Naive thymus-derived CD4-positive, alpha-beta T cell (primary cell): ENCODE measurements around the gene SAPCD2. TPM values are rescaled to one million over a fixed set of nuclear protein-coding genes. Genes with fewer than 3 reads are reported as not detected.
A peak's percentile ranks its signal among the peaks of the same experiment; 100 is the strongest.

Experiments
- ATAC-seq: fragments of 150-1000 bp; cut with Tn5 transposase; 2 replicates; pipeline ENCODE4 v1.10.0; 2021; ENCODE audit warnings: mild to moderate bottlenecking, moderate library complexity
- CTCF ChIA-PET: fragments of 350-600 bp; sonication (Branson Sonifier 250); formaldehyde crosslinking; loops from one replicate; lab custom pipeline; 2021; ENCODE audit warnings: antibody characterized with exemption; lab: Charles Lee
- POLR2A ChIA-PET: fragments of 350-600 bp; sonication (Branson Sonifier 250); formaldehyde crosslinking; loops from one replicate; lab custom pipeline; 2021; ENCODE audit warnings: antibody characterized with exemption, inconsistent platforms; lab: Charles Lee
- DNase-seq, 9 donors: peaks; one replicate each; pipeline versions ENCODE4 v3.0.0 to v3.0.0-alpha.2; 2020 to 2022; ENCODE audit warnings: mixed read lengths in 1 of 9
- H3K27ac ChIP-seq: one replicate; pipeline ENCODE4 v1.7.0; 2013; ENCODE audit warnings: mild to moderate bottlenecking, low read depth, low read length, moderate library complexity
- H3K27me3 ChIP-seq, 2 donors: one replicate each; pipeline ENCODE4 v1.7.0; 2013; ENCODE audit warnings: low read length in 2 of 2, mild to moderate bottlenecking in 2 of 2, moderate library complexity in 2 of 2; ENCODE audit not compliant: control insufficient read depth in 2 of 2, insufficient read depth in 2 of 2
- H3K36me3 ChIP-seq, 3 experiments: 1 replicate in 2 of 3; 2 replicates in 1 of 3; pipeline ENCODE4 v1.7.0; 2013; ENCODE audit warnings: low read length in 3 of 3, mild to moderate bottlenecking in 3 of 3, moderate library complexity in 1 of 3; ENCODE audit not compliant: insufficient read depth in 3 of 3, control insufficient read depth in 2 of 3
- H3K4me1 ChIP-seq, 2 donors: one replicate each; pipeline ENCODE4 v1.7.0; 2013; ENCODE audit warnings: low read length in 2 of 2, mild to moderate bottlenecking in 2 of 2, moderate library complexity in 1 of 2; ENCODE audit not compliant: control insufficient read depth in 2 of 2, insufficient read depth in 2 of 2
- H3K4me3 ChIP-seq: 2 replicates; pipeline ENCODE4 v1.7.0; 2013; ENCODE audit warnings: mild to moderate bottlenecking, low read length
- H3K9me3 ChIP-seq, 3 experiments: 1 replicate in 2 of 3; 2 replicates in 1 of 3; pipeline ENCODE4 v1.7.0; 2013; ENCODE audit warnings: low read length in 3 of 3; ENCODE audit not compliant: control insufficient read depth in 2 of 3
- H3K27ac Mint-ChIP-seq, 9 donors: one replicate each; pipeline ENCODE4 v1.8.0; 2020 to 2022; ENCODE audit warnings: mixed read lengths in 9 of 9, mild to moderate bottlenecking in 8 of 9, moderate library complexity in 5 of 9, inconsistent platforms in 2 of 9
- H3K27me3 Mint-ChIP-seq, 5 donors: one replicate each; pipeline ENCODE4 v1.8.0; 2021 to 2022; ENCODE audit warnings: mixed read lengths in 5 of 5, mild to moderate bottlenecking in 1 of 5
- H3K36me3 Mint-ChIP-seq, 5 donors: one replicate each; pipeline ENCODE4 v1.8.0; 2020 to 2022; ENCODE audit warnings: mixed read lengths in 5 of 5, mild to moderate bottlenecking in 3 of 5, inconsistent platforms in 1 of 5
- H3K4me1 Mint-ChIP-seq, 7 donors: one replicate each; pipeline ENCODE4 v1.8.0; 2020 to 2022; ENCODE audit warnings: mixed read lengths in 7 of 7, mild to moderate bottlenecking in 3 of 7, inconsistent platforms in 1 of 7
- H3K4me3 Mint-ChIP-seq, 10 donors: one replicate each; pipeline ENCODE4 v1.8.0; 2020 to 2022; ENCODE audit warnings: mild to moderate bottlenecking in 10 of 10, mixed read lengths in 10 of 10, moderate library complexity in 6 of 10, inconsistent platforms in 2 of 10
- H3K9me3 Mint-ChIP-seq, 11 donors: one replicate each; pipeline ENCODE4 v1.8.0; 2020 to 2022; ENCODE audit warnings: mixed read lengths in 11 of 11, mild to moderate bottlenecking in 4 of 11, inconsistent platforms in 1 of 11, moderate library complexity in 1 of 11
- intact Hi-C, 2 donors: fragments of 100-400 bp; cut with micrococcal nuclease; formaldehyde crosslinking; loops; one replicate each; pipeline ENCODE4 v1.15.1; 2023
- polyA plus RNA-seq, 2 donors: library from polyadenylated mRNA; unstranded; fragments of 300-500 nt; fragmentation: Illumina TruSeq; gene quantifications; one replicate each; pipeline ENCODE4 v1.2.3, GENCODE V29; 2021
- total RNA-seq, 6 experiments: library from RNA in 5 of 6; stranded (reverse) in 5 of 6; gene quantifications; 1 replicate in 5 of 6; 2 replicates in 1 of 6; pipeline ENCODE4 v1.2.3 and lab custom pipeline; 2021 to 2026

The SAPCD2 gene
- total and polyA plus RNA-seq, 7 experiments from 2014 or later: 0.16 to 22.1 (median 0.47) TPM; not detected in 1

- intact Hi-C loops: no loop called here
- Histone ChIP-seq H3K4me3 (no peak overlapping the region), H3K9me3 (no peaks in the 10 kb centered on the region), H3K27me3 (no peaks in the 10 kb centered on the region), H3K4me1 (peaks cover 12 to 14% of the 10 kb centered on the region in 2 donors), H3K27ac (no peak overlapping the region), H3K36me3 (peaks cover 16 to 73% (median 25%) of the 10 kb centered on the region in 3 experiments)
- Mint-ChIP-seq H3K27ac (no peak overlapping the region), H3K4me1 (peaks cover 8 to 21% (median 17%) of the 10 kb centered on the region in 7 donors), H3K4me3 (no peak overlapping the region), H3K27me3 (no peaks in the 10 kb centered on the region), H3K36me3 (peaks cover 0 to 16% (median 7%) of the 10 kb centered on the region in 5 donors), H3K9me3 (peaks cover 0 to 2% (median 0%) of the 10 kb centered on the region in 11 donors)
- POLR2A ChIA-PET: interaction anchor here (0.7 kb wide), 1 partner anchor 9 kb away, joined by 4 read pairs; no protein-coding TSS in a partner anchor
- DNase-seq (no peak), ATAC-seq (no peak)
- CTCF ChIA-PET: no interaction called here
Measured at GRCh38 chr9:137099231-137099630, 28.9 kb upstream of the SAPCD2 start.

DNA sequence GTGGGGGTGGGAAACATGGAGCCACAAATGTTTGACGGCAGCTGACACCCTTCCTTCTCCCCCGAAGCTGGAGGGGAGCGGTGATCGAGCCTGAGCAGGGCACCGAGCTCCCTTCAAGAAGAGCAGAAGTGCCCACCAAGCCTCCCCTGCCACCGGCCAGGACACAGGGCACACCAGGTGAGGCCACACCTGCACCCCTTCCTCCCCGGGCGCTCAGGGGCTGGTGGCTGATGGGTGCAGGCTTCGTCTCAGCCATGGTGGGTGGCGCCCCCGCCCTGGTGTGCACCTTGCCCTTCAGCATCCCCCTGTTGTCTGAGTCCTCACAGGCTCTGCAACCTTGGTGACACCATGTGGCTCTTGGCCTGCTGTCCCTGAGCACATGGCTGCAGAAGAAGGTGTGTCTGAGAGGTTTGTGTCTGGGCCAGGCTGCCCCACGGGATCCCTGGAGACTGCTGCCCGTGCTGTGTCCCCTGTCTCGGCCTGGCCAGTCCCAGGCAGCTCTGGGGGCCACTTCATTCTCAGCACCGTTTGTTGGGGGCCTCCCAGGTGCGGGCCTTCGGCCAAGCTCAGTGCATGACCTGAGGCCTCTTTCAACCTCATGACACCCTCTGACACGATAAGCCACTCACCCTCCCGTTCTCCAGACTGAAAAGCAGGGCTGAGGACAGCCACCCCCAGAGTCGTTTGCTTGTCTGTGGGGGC is 27.6 kb upstream of the SAPCD2 start:
- ChIA-PET CTCF (no interaction called here), POLR2A (interaction anchor here (0.8 to 3.0 kb wide), 2 partner anchors 11 to 104 kb away, joined by 3 to 54 read pairs; partner anchors contain the start of gene MAN1B1)
- peaks cover 12 to 14% of the 10 kb centered on the region in 2 donors for H3K4me1 ChIP-seq
- Mint-ChIP-seq H3K27me3 (no peaks in the 10 kb centered on the region), H3K4me3 (no peak overlapping the region), H3K27ac (peak overlapping the region in 6 of 9 donors; percentile 23 to 95 (median 90)), H3K4me1 (peaks cover 9 to 23% (median 18%) of the 10 kb centered on the region in 7 donors), H3K36me3 (peaks cover 0 to 18% (median 8%) of the 10 kb centered on the region in 5 donors), H3K9me3 (no peaks in the 10 kb centered on the region)
- no peaks in the 10 kb centered on the region for H3K27me3 ChIP-seq
- DNase-seq (no peak), ATAC-seq (no peak)
- no peak overlapping the region for H3K4me3 ChIP-seq
- peak overlapping the region; percentile 79 for H3K27ac ChIP-seq
- intact Hi-C loops: no loop called here
- H3K9me3 ChIP-seq: no peaks in the 10 kb centered on the region
- H3K36me3 ChIP-seq: peaks cover 8 to 60% (median 14%) of the 10 kb centered on the region in 3 experiments

DNA sequence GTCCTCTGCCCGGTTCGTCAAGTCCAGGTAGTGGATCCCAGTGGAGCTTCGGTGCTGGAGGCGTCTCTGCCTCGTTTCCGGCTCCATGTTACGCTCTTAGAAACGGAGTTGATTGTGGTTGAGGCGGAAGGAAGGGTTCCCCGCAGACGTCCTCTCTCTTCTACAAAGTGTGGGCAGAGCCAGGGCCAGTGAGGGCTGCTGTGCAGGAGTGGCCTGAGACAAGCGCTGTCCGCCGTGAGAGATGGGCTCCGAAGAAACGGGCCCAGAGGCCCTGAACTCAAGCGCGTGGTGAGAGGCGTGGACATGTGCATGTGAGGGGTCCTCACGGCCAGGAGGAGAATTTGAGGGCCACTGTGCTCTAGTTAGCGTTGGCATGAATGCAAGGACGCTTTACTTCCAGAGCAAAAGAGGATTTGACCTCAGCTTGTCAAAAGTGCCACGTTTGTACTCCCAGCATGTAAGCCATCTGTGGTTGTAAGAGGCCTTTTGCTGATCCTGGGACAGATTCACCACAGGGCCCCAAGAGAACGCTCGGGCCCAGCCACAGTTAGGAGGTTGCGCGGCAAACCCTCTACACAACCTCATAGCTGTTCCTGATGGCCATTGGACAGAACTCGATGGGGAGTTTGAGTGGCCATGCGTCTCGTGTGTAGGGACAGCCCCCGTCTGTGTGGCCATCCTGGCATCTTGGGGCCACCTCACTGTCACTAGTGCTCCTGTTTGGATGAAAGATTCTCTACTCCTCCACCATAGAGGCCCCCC is 26.6 kb upstream of the SAPCD2 start:
- H3K4me1 Mint-ChIP-seq: peaks cover 9 to 25% (median 20%) of the 10 kb centered on the region in 7 donors
- Histone ChIP-seq H3K9me3 (no peaks in the 10 kb centered on the region), H3K27ac (peak overlapping the region; percentile 79), H3K4me3 (peak overlapping the region; percentile 63), H3K27me3 (no peaks in the 10 kb centered on the region), H3K36me3 (peaks cover 3 to 57% (median 6%) of the 10 kb centered on the region in 3 experiments), H3K4me1 (peaks cover 12 to 14% of the 10 kb centered on the region in 2 donors)
- POLR2A ChIA-PET: interaction anchor here (0.8 to 3.0 kb wide), 6 partner anchors 10 to 143 kb away, joined by 3 to 54 read pairs (median 9); partner anchors contain the start of genes MAN1B1 and TUBB4B
- H3K9me3 Mint-ChIP-seq: no peaks in the 10 kb centered on the region
- H3K27me3 Mint-ChIP-seq: no peaks in the 10 kb centered on the region
- intact Hi-C loops: no loop called here
- no peak for ATAC-seq
- DNase-seq: no peak
- peak overlapping the region; percentile 87 to 98 (median 95) for H3K27ac Mint-ChIP-seq
- peaks cover 5 to 24% (median 10%) of the 10 kb centered on the region in 5 donors for H3K36me3 Mint-ChIP-seq
- H3K4me3 Mint-ChIP-seq: peak overlapping the region in 6 of 10 donors; percentile 23 to 87 (median 80)
- CTCF ChIA-PET: interaction anchor here (1.1 to 1.6 kb wide), 3 partner anchors 29 to 141 kb away, joined by 3 to 10 read pairs (median 3); no protein-coding TSS in a partner anchor

DNA sequence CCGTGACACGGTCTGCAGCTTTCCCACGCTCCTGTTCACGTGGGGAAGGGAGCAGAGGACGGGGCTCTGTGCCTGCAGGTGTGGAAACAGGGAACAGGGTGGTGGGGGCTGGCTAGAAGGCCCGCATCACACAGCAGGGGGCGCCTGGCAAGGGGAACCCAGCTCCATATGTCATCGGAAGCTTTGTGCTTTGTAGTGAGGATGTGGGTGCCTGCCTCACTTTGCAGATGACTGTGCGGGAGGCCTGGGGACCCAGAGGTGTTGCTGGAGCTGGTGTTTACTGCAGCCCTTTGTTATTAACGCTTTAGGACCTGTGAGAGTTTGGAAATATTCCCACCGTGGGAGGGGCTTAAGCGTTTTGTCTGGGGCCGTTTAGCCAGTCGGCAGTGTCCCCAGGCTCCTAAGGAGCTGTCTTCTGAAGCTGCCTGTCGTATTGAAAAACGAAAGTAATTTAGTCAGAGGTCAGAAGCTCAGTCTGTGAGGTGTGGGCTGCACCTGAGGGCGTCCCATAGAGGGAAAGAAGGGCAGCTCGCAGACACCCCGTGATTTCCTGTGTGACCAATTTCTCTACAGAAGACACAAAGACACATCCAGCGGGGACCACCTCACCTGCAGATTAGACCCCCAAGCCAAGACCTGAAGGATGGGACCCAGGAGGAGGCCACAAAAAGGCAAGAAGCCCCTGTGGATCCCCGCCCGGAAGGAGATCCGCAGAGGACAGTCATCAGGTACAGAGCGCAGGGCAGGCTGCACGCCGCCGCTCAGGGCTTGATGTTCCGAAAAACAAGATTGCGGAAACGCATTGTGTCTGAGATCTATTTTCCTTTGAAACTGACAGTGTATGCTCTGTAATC is 25.5 kb upstream of the SAPCD2 start:
- ATAC-seq (peak; percentile 100), DNase-seq (peak; percentile 63 to 92 (median 89))
- peak overlapping the region; percentile 87 to 98 (median 95) for H3K27ac Mint-ChIP-seq
- intact Hi-C loops: loop anchor here (1.0 to 2.0 kb wide), 11 partner anchors 9 to 140 kb away; partner anchors contain the start of genes DPP7 (in 2 of the 2), ANAPC2 (in 1 of the 2), MAN1B1 (in 1 of the 2) and RNF224 (in 1 of the 2)
- H3K27me3 Mint-ChIP-seq: no peaks in the 10 kb centered on the region
- H3K4me3 Mint-ChIP-seq: peak overlapping the region; percentile 76 to 94 (median 86)
- H3K27ac ChIP-seq: peak overlapping the region; percentile 79
- H3K36me3 Mint-ChIP-seq: peaks cover 5 to 24% (median 10%) of the 10 kb centered on the region in 5 donors
- peaks cover 12 to 14% of the 10 kb centered on the region in 2 donors for H3K4me1 ChIP-seq
- peaks cover 0 to 53% (median 1%) of the 10 kb centered on the region in 3 experiments for H3K36me3 ChIP-seq
- ChIA-PET POLR2A (interaction anchor here (0.7 to 3.0 kb wide), 19 partner anchors 9 to 504 kb away, joined by 3 to 54 read pairs (median 6); partner anchors contain the start of genes ANAPC2, DPP7, MAN1B1 and NELFB), CTCF (interaction anchor here (0.6 to 1.6 kb wide), 22 partner anchors 9 to 159 kb away, joined by 3 to 11 read pairs (median 3); partner anchors contain the start of genes CYSRT1, DPP7, MAN1B1 and NPDC1)
- H3K4me3 ChIP-seq: peak overlapping the region; percentile 63
- no peaks in the 10 kb centered on the region for H3K9me3 ChIP-seq
- H3K27me3 ChIP-seq: no peaks in the 10 kb centered on the region
- peaks cover 9 to 28% (median 21%) of the 10 kb centered on the region in 7 donors for H3K4me1 Mint-ChIP-seq
- H3K9me3 Mint-ChIP-seq: no peaks in the 10 kb centered on the region

DNA sequence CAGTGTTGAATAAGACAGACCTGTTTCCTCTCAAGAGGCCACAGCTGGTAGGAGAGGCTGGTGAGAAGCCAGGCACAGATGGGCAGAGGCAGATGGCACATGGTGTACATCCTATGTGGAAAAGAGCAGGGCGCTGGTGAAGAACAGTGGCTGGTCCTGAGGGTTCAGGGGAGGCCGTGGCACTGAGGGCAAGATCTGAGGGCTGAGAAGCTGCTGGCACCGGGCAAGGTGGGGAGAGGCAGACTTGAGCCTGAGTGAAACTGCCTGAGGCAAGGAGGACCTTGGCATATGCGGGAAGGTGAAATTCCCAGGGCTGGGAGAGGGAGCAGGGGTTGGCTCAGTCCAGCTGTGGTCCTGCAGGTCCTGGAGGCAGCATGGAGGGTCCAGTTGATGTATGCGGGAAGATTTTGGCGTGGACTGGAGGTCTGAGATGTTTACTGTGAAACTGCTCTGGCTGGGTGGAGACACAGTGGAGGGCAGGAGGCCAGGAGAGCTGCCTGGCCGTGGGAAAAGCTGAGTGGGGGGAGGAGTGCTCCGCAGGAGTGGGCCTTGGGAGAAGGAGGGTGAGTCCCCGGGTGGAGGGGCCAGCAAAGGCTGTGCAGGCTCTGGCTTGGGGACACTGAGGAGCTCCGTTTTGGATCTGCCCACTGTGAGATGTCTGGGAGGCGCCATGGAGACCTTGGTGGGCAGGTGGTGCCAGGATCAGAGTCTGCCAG is 19.0 kb upstream of the SAPCD2 start:
- Histone ChIP-seq H3K4me1 (peaks cover 18% of the 10 kb centered on the region in 2 donors), H3K27ac (no peak overlapping the region), H3K27me3 (no peaks in the 10 kb centered on the region), H3K36me3 (peaks cover 0 to 36% (median 0%) of the 10 kb centered on the region in 3 experiments), H3K9me3 (no peaks in the 10 kb centered on the region), H3K4me3 (no peak overlapping the region)
- intact Hi-C loops: loop anchor here in 1 of 2 donors (5.0 kb wide), 4 partner anchors 202 to 677 kb away; partner anchors contain the start of genes ENTR1, PHPT1, PMPCA and SEC16A
- ChIA-PET POLR2A (interaction anchor here (0.9 to 4.5 kb wide), 2 partner anchors 20 to 147 kb away, joined by 3 to 70 read pairs; partner anchors contain the start of gene SAPCD2), CTCF (no interaction called here)
- H3K36me3 Mint-ChIP-seq: peaks cover 5 to 18% (median 8%) of the 10 kb centered on the region in 5 donors
- H3K27me3 Mint-ChIP-seq: no peaks in the 10 kb centered on the region
- peaks cover 0 to 2% (median 0%) of the 10 kb centered on the region in 11 donors for H3K9me3 Mint-ChIP-seq
- peak overlapping the region in 5 of 9 donors; percentile 41 to 89 (median 56) for H3K27ac Mint-ChIP-seq
- DNase-seq (no peak), ATAC-seq (no peak)
- peaks cover 26 to 42% (median 34%) of the 10 kb centered on the region in 7 donors for H3K4me1 Mint-ChIP-seq
- H3K4me3 Mint-ChIP-seq: peak overlapping the region in 1 of 10 donors; percentile 68
